ENCODE measurements around the gene DGKQ.
"Not testable (repeated sequence)": the region's sequence is repeated elsewhere in the genome, so short reads cannot be mapped to it uniquely, and the experiment has no call there.

Gene DGKQ

GRCh38 chr4:949656-950055 is 23.7 kb downstream of the DGKQ start:
- FAIRE-seq, result no peak

DNA sequence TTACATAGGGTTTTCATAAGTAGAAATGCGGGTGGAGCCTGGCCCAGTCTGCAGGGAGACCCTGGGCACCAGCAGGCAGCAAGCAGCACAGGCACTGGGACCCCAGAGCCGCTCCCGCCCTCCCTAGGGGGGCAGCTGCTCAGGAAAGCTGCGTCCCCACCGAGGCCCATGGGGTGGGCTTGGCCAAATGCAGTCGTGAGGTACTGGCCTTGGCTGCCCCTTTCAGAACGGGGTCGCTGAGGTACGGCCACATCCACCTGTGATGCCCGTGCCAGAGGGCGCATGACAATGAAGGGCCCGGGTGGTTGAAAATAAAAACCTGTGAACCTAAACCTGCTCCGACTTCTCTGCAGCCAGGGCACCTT is 24.5 kb downstream of the DGKQ start:
- no peak for FAIRE-seq

DNA sequence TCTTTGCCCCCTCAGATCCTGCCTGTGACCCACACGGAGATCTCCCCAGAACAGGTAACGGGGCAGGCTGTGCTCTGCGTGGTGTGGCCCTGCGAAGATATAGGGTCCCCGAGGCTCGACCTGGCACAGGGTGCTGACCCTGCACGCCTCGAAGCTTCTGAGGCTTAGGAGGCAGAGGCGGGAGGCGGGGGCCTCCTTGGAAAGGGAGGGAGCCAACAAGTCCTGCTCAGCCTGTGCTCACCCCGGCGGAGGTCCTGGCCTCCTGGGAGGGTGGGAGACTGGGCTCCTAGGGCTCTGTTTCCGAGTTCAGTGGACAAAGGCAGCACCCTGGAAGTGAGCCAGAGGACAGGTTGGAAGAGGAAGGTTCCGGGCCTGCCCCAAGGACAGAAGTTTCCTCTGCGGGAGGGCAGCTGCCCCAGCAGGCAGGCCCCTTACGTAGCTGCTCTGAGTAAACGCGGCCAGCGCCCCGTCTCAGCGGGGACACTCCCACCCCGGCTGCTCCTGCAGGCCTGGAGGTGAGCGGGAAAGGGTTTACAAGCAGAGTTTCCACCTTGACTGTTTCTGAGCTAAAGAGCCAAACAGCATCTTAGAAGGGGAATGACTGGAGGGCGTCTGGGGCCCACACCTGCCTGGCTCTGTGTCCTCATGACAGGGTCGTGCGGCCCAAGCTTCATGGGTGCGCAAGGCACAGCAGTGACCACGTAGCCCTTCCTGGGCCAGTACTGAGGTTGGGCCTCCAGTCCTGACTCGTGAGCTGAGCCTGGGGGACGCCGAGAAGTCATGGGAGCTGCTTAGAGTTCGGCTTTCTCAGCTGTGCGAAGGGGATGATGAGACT is 25.1 kb downstream of the DGKQ start:
- no peak for FAIRE-seq

DNA sequence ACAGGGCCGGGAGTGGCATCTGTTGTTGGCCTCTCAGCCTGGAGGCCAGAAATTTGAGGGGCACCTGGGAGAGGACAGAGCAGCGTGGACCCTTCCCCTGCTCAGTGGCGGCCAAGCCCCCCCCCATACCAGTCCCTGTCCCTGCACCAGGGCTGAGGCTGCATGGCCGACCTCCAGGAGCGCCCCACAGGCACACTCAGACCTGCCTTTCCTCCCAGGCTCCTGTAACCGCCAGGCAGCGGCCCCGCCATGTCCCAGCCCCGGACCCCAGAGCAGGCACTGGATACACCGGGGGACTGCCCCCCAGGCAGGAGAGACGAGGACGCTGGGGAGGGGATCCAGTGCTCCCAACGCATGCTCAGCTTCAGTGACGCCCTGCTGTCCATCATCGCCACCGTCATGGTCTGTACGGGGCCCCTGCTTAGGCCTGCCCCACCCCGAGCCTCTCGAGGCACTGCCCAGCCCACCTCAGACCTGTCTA is 25.8 kb downstream of the DGKQ start:
- no peak for FAIRE-seq

GRCh38 chr4:946517-947471 is 26.6 kb downstream of the DGKQ start:
- FAIRE-seq, result no peak

DNA sequence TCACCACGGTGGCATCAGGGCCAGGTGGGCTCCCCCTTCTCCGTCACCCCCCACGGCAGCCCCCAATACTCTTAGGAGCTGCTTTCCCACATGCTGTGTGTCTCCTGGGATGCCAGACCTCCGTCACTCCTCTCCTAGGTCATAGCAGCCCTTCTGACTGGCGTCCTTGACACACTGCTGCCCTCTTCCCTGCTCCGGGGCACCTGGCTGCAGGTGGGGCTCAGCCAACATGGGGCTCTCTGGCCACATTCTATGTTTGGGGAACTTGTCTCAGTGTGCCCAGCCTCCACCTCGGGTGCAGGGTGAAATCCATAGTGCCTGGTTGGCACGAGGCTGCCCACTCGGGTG is 27.3 kb downstream of the DGKQ start:
- FAIRE-seq, result no peak

- FAIRE-seq, result no peak
These were observed 27.9 kb downstream of the DGKQ start for GRCh38 chr4:945274-946102.

GRCh38 chr4:939508-939907 is 33.9 kb downstream of the DGKQ start:
- FAIRE-seq, result not testable (repeated sequence)

GRCh38 chr4:932713-933070 is 40.7 kb downstream of the DGKQ start:
- no peak for FAIRE-seq

DNA sequence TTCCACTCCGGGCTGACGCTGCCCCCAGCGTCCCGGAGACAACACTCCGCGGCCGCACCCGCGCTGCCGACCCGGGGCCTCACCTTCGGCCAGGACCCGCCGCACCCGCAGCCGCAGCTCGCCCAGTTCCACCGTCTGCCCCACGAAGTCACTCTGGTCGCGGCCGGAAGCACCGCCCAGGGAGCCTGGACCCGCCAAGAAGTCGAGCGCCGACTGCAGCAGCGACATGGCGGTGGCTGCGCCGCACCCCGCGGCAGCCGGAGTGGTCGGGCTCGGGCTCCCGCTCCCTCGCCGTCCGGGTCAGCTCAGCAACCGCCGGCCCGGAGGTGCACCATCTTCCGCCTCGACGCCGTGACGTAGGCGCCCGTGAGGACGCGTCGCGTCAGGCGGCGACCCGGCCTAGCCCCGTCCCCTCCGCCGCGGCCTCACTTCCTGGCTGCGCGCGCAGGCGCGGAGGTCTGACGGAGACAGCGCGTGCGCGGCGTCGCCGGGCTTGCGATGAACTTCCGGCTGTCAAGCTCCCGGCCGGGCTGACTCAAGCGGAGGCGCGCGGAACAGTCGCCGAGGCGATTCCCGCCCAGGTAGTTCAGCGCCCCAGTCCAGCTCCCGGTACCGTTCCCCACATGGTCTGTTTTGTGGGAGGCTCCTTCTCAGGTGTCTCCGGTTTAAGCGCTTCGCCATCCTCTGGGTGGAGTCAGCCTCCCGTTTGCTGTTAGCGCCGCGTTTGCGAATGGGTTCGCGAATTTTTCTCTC is 41.2 kb downstream of the DGKQ start, which contains the start of the genes GAK and TMEM175:
GAK (minus strand) TSS at position 357 of the 753 bp plus-strand sequence; CDS start at position 228, 129 bp downstream.
TMEM175 (plus strand) TSS at position 501 of the 753 bp plus-strand sequence. CDS start 15,280 bp downstream, outside the sequence.
- no peak for FAIRE-seq

DNA sequence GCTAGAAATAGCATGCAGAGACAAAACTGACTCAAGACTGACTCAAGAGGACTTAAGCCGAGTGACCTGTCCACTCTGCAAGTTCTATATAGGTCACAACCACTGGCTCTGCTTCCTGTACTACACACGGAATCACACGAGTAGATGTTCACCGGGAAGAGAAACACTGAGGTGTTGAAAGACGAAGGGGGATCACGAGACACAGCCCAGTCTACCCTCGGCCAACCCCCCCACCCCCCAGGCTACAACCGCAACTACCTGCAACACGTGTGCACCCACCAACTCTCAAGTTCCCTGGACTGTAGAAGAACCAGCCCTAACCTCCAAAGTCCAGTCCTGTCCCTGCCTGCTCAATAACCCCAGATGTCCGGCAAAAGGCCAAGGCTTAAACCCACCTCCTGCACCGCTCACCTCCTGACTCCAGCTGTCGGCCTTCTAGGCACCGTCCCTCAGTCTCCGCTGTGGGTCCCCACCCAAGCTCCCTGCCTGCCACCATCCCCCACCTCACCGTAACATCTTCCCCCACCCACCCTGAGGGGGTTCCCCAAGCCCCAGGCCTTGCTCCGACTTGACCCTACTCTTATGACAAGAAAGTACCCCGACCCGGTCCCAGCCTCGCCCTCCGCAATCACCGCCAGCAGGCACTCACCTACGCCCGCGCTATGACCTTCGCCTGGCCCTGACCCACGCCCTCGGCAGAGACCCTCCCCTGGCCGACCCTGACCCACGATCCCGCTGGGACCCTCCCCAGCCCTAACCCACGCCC is 42.0 kb downstream of the DGKQ start:
- FAIRE-seq, result no peak

- FAIRE-seq, result no peak
These were observed 42.6 kb downstream of the DGKQ start for GRCh38 chr4:930827-931193.

DNA sequence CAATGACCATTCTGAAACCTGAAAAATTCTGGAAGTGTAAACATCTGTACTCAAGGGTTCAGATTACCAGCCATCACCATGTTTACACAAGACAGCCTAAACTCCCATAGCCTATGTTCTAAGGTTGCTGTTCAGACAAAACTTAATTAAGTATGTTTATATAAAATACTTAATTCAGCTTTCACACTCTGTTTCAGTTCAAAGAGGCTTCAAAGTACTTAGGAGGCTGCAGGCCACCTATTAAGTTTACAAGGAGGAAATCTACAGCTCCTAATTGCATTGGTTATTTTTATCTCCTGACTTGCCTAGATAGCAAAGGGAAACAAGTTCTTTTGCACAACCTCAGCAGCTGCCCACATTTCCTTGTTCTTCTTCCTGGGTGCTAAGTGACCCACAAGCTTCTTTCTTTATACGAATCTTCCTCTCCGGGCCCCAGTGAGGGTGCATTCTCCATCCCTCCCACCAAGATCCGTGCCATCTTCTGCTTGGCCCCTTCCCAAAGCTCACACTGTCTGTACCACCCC is 43.3 kb downstream of the DGKQ start:
- no peak for FAIRE-seq

DNA sequence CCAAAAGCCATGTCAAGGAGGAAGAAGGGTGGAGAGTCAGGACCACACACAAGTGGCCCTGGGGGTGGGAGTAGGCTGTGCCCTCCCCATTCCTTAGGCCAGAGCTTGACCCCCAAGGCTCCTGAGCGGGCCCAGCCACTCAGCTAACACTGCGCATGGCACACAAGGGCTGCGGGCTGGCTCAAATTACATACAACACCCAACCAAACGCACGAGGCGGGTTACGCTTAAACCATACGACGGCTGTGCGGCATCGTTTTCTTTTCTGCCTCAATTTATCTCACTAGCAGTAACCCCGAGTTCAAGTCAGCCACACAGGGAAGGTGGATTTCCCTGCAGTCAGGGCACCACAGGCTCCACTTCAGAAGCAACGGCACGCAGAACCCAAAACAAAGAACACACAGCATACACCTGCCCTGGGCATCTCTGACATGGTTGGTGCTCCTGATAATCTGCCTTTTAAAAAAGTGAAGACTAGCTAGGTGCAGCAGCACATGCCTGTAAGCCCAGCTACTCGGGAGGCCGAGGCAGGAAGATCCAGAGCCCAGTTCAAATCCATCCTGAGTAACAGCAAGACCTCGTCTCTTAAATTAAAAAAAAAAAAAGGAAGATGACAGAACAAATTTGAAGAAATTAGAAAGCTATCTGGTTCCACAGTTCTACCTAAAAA is 44.1 kb downstream of the DGKQ start:
- no peak for FAIRE-seq

GRCh38 chr4:927566-927965 is 45.8 kb downstream of the DGKQ start:
- not testable (repeated sequence) for FAIRE-seq

- no peak for FAIRE-seq
These were observed 46.8 kb downstream of the DGKQ start for GRCh38 chr4:926538-926937.

DNA sequence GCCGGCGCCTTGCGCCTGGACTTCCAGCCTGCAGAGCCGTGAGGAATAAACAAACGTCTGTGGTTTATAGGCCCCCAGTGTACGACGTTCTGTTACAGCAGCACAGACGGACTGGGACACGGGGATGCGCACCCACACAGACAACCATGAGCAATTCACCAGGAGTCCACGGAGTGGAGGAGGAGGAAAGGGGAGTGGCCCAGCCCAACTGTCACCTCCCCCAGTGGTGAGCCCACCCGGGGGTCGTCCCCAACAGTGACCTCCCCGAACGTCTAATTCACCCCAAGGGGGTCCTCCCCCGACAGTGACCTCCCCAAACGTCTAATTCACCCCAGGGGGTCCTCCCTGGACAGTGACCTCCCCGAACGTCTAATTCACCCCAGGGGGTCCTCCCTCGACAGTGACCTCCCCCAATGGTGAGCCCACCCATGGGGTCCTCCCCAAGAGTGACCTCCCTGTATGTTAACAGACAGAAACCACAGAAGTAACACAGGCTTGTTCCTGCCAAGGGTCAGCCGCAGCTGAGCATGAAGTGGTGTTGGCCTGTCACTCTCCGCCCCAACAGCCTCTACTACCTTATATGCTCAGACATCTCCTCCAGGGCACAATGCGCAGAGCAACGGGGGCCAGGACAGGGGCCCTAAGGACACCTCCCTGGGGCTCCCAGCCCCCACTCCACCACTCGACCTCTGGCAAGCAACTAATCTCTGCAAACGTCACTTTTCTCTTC is 47.4 kb downstream of the DGKQ start:
- no peak for FAIRE-seq

- FAIRE-seq, result no peak
These were observed 48.2 kb downstream of the DGKQ start for GRCh38 chr4:925171-925570.

All from colon (tissue), 2 donors.